H9 (cell line): Measurements from ENCODE around the gene RXFP2. TPM values are rescaled to one million over a fixed set of nuclear protein-coding genes. Genes with fewer than 3 reads are reported as not detected.

Experiments used
- DNase-seq: peaks from one replicate; pipeline ENCODE4 v3.0.0-alpha.2; 2017
- H2AFZ ChIP-seq: one replicate; pipeline ENCODE4 v1.6.1; 2013; ENCODE audit warnings: mild to moderate bottlenecking, low read length, control low read depth, moderate library complexity
- H2AK5ac ChIP-seq: 2 replicates; pipeline ENCODE4 v1.6.1; 2013; ENCODE audit warnings: low read length, control low read depth, mixed read lengths; ENCODE audit not compliant: insufficient read length
- H2BK120ac ChIP-seq: one replicate; pipeline ENCODE4 v1.6.1; 2013; ENCODE audit warnings: low read depth, mild to moderate bottlenecking, low read length, control low read depth, inconsistent platforms; ENCODE audit not compliant: poor library complexity, severe bottlenecking
- H2BK12ac ChIP-seq: 2 replicates; pipeline ENCODE4 v1.6.1; 2013; ENCODE audit warnings: low read length, control low read depth, mixed read lengths, low read depth; ENCODE audit not compliant: insufficient read length
- H2BK15ac ChIP-seq: 2 replicates; pipeline ENCODE4 v1.6.1; 2013; ENCODE audit warnings: low read depth, low read length, control low read depth
- H2BK20ac ChIP-seq: one replicate; pipeline ENCODE4 v1.6.1; 2013; ENCODE audit warnings: low read depth, mild to moderate bottlenecking, low read length, control low read depth, inconsistent platforms; ENCODE audit not compliant: poor library complexity, severe bottlenecking
- H2BK5ac ChIP-seq: 2 replicates; pipeline ENCODE4 v1.6.1; 2013; ENCODE audit warnings: low read length, control low read depth, mixed read lengths; ENCODE audit not compliant: insufficient read length
- H3K14ac ChIP-seq: 2 replicates; pipeline ENCODE4 v1.6.1; 2013; ENCODE audit warnings: low read length, control low read depth; ENCODE audit not compliant: insufficient read depth
- H3K18ac ChIP-seq: 2 replicates; pipeline ENCODE4 v1.6.1; 2013; ENCODE audit warnings: low read depth, mild to moderate bottlenecking, mixed read lengths, low read length, control low read depth; ENCODE audit not compliant: insufficient read length
- H3K23ac ChIP-seq: 2 replicates; pipeline ENCODE4 v1.6.1; 2013; ENCODE audit warnings: low read length, control low read depth, mixed read lengths, low read depth; ENCODE audit not compliant: insufficient read length
- H3K23me2 ChIP-seq: 2 replicates; pipeline ENCODE4 v1.6.1; 2013; ENCODE audit warnings: low read depth, mild to moderate bottlenecking, mixed read lengths, low read length, control low read depth; ENCODE audit not compliant: insufficient read length, poor library complexity, severe bottlenecking
- H3K27ac ChIP-seq: 2 replicates; pipeline ENCODE4 v1.5.1; 2013; ENCODE audit warnings: low read length, control low read depth, mixed read lengths, low read depth; ENCODE audit not compliant: insufficient read length
- H3K27me3 ChIP-seq: 2 replicates; pipeline ENCODE4 v1.6.1; 2013; ENCODE audit warnings: low read length, control low read depth, inconsistent platforms; ENCODE audit not compliant: insufficient read depth
- H3K4ac ChIP-seq: 2 replicates; pipeline ENCODE4 v1.6.1; 2013; ENCODE audit warnings: low read depth, mild to moderate bottlenecking, control low read depth, inconsistent platforms, low read length, moderate library complexity
- H3K4me1 ChIP-seq: 2 replicates; pipeline ENCODE4 v1.6.1; 2013; ENCODE audit warnings: low read length, control low read depth, inconsistent platforms; ENCODE audit not compliant: insufficient read depth
- H3K4me2 ChIP-seq: 2 replicates; pipeline ENCODE4 v1.6.1; 2013; ENCODE audit warnings: low read length, control low read depth, mixed read lengths; ENCODE audit not compliant: insufficient read length, insufficient read depth
- H3K56ac ChIP-seq: 2 replicates; pipeline ENCODE4 v1.6.1; 2013; ENCODE audit warnings: low read depth, mild to moderate bottlenecking, mixed read lengths, low read length, control low read depth; ENCODE audit not compliant: insufficient read length
- H3K79me1 ChIP-seq: 2 replicates; pipeline ENCODE4 v1.6.1; 2013; ENCODE audit warnings: low read depth, mild to moderate bottlenecking, moderate library complexity, low read length, control low read depth, inconsistent platforms; ENCODE audit not compliant: insufficient read depth, poor library complexity, severe bottlenecking
- H3K79me2 ChIP-seq: 2 replicates; pipeline ENCODE4 v1.6.1; 2013; ENCODE audit warnings: low read length, control low read depth, inconsistent platforms; ENCODE audit not compliant: insufficient read depth
- H3K9ac ChIP-seq: 2 replicates; pipeline ENCODE4 v1.6.1; 2013; ENCODE audit warnings: low read length, control low read depth, mixed read lengths; ENCODE audit not compliant: insufficient read length; ENCODE audit errors: extremely low read depth
- H3K9me3 ChIP-seq: one replicate; pipeline ENCODE4 v1.6.1; 2013; ENCODE audit warnings: low read depth, low read length, inconsistent platforms; ENCODE audit not compliant: control insufficient read depth
- H3T11ph ChIP-seq: one replicate; pipeline ENCODE4 v1.6.1; 2013; ENCODE audit warnings: mild to moderate bottlenecking, low read length, control low read depth, inconsistent platforms
- H4K20me1 ChIP-seq: one replicate; pipeline ENCODE4 v1.6.1; 2013; ENCODE audit not compliant: control insufficient read depth, insufficient read length, insufficient read depth
- H4K5ac ChIP-seq: 2 replicates; pipeline ENCODE4 v1.6.1; 2013; ENCODE audit warnings: low read depth, mild to moderate bottlenecking, mixed read lengths, low read length, control low read depth; ENCODE audit not compliant: insufficient read length
- H4K8ac ChIP-seq: replicated peaks from 2 replicates; pipeline ENCODE4 v1.6.1; 2013; ENCODE audit warnings: low read length, control low read depth, mixed read lengths, low read depth; ENCODE audit not compliant: insufficient read length
- H4K91ac ChIP-seq: 2 replicates; pipeline ENCODE4 v1.6.1; 2013; ENCODE audit warnings: low read depth, mild to moderate bottlenecking, moderate library complexity, mixed read lengths, low read length, control low read depth; ENCODE audit not compliant: insufficient read length
- H3K27ac Mint-ChIP-seq, 3 experiments: 2 replicates in 2 of 3; 3 replicates in 1 of 3; pipeline ENCODE4 v1.8.0; 2020 to 2021; ENCODE audit warnings: mixed read lengths in 3 of 3, mild to moderate bottlenecking in 1 of 3, moderate library complexity in 1 of 3
- H3K27me3 Mint-ChIP-seq: 2 replicates; pipeline ENCODE4 v1.8.0; 2021; ENCODE audit warnings: low read depth, mild to moderate bottlenecking, moderate library complexity, mixed read lengths
- H3K36me3 Mint-ChIP-seq, 3 experiments: 2 replicates in 2 of 3; 3 replicates in 1 of 3; pipeline ENCODE4 v1.8.0; 2020 to 2021; ENCODE audit warnings: low read depth in 3 of 3, mixed read lengths in 3 of 3; ENCODE audit not compliant: insufficient read depth in 1 of 3
- H3K4me1 Mint-ChIP-seq, 2 experiments: 2 replicates each; pipeline ENCODE4 v1.8.0; 2020; ENCODE audit warnings: mixed read lengths in 2 of 2
- H3K4me3 Mint-ChIP-seq, 2 experiments: 2 replicates in 1 of 2; 3 replicates in 1 of 2; pipeline ENCODE4 v1.8.0; 2020 to 2021; ENCODE audit warnings: mild to moderate bottlenecking in 2 of 2, mixed read lengths in 2 of 2, moderate library complexity in 1 of 2
- H3K9me3 Mint-ChIP-seq, 2 experiments: 2 replicates in 1 of 2; 3 replicates in 1 of 2; pipeline ENCODE4 v1.8.0; 2020; ENCODE audit warnings: mild to moderate bottlenecking in 2 of 2, mixed read lengths in 2 of 2, moderate library complexity in 1 of 2
- WGBS: extraction: QIAGEN DNeasy Blood & Tissue Kit; methylation state at CpG from one replicate; pipeline ENCODE4 v1.1.7; 2013; ENCODE audit warnings: missing lambda C conversion rate, low lambda C conversion rate, mixed read lengths; ENCODE audit not compliant: insufficient read length; ENCODE audit errors: extremely low coverage; 5-methylcytosine and 5-hydroxymethylcytosine counted together
- total RNA-seq: library from RNA; stranded (reverse); gene quantifications from 2 replicates; pipeline ENCODE4 v1.2.1, GENCODE V29; 2021
- TF ChIP-seq, protein P1 (sequence below): fragments of 200-600 bp; sonication (generic); conservative IDR thresholded peaks from 3 replicates; pipeline ENCODE4 v1.8.0; 2021; ENCODE audit warnings: antibody characterized with exemption, mild to moderate bottlenecking

Gene RXFP2
- total RNA-seq, 1 experiment from 2014 or later, result not detected

DNA sequence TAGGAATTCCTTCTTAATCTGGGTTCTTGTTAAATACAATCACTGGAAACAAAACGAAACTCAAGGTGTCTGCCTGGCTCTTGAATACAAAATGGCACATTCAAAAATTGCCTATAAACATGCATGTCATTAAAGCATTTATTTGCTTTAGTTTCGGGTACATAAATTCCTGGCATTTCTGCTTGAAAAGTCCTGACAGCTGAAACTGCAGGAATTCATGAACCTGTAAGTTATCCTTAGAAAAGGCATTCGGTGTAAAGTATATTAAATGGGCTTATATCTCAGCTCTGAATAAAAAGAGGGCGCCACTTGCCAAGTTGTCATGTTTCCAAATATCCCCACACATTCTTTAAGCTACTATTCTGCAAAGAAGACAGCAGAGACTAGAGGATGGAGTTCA is 32.9 kb downstream of the RXFP2 start:
- no peak overlapping the region for H3K23ac ChIP-seq
- H3K9ac ChIP-seq, result no peak overlapping the region
- H3K79me1 ChIP-seq, result no peaks in the 10 kb centered on the region
- no peak overlapping the region for H3K27ac ChIP-seq
- no peaks in the 10 kb centered on the region for H3K27me3 ChIP-seq
- H3K36me3 Mint-ChIP-seq, result no peaks in the 10 kb centered on the region
- H3K27me3 Mint-ChIP-seq, result no peaks in the 10 kb centered on the region
- H2BK12ac ChIP-seq, result no peak overlapping the region
- H4K8ac ChIP-seq, result no peak overlapping the region
- no peak overlapping the region for H2BK15ac ChIP-seq
- TF ChIP-seq, protein P1, sequence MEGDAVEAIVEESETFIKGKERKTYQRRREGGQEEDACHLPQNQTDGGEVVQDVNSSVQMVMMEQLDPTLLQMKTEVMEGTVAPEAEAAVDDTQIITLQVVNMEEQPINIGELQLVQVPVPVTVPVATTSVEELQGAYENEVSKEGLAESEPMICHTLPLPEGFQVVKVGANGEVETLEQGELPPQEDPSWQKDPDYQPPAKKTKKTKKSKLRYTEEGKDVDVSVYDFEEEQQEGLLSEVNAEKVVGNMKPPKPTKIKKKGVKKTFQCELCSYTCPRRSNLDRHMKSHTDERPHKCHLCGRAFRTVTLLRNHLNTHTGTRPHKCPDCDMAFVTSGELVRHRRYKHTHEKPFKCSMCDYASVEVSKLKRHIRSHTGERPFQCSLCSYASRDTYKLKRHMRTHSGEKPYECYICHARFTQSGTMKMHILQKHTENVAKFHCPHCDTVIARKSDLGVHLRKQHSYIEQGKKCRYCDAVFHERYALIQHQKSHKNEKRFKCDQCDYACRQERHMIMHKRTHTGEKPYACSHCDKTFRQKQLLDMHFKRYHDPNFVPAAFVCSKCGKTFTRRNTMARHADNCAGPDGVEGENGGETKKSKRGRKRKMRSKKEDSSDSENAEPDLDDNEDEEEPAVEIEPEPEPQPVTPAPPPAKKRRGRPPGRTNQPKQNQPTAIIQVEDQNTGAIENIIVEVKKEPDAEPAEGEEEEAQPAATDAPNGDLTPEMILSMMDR, result no peak
- H2BK20ac ChIP-seq, result no peak overlapping the region
- no peak overlapping the region for H2BK120ac ChIP-seq
- no peak overlapping the region for H2AK5ac ChIP-seq
- no peak overlapping the region for H3K14ac ChIP-seq
- no CpG with 5 or more reads among the region's 4 CpGs for WGBS
- no peak overlapping the region for H3K27ac Mint-ChIP-seq
- H3K4ac ChIP-seq, result no peak overlapping the region
- H3K23me2 ChIP-seq, result no peaks in the 10 kb centered on the region
- H4K5ac ChIP-seq, result no peak overlapping the region
- DNase-seq, result no peak
- no peak overlapping the region for H2AFZ ChIP-seq
- H3K56ac ChIP-seq, result no peak overlapping the region
- no peaks in the 10 kb centered on the region for H4K20me1 ChIP-seq
- H3K18ac ChIP-seq, result no peak overlapping the region
- no peak overlapping the region for H3K4me2 ChIP-seq
- H3T11ph ChIP-seq, result no peak overlapping the region
- H2BK5ac ChIP-seq, result no peak overlapping the region
- H3K4me1 ChIP-seq, result no peaks in the 10 kb centered on the region
- H3K79me2 ChIP-seq, result no peaks in the 10 kb centered on the region
- no peak overlapping the region for H4K91ac ChIP-seq
- H3K4me3 Mint-ChIP-seq, result no peak overlapping the region
- H3K9me3 Mint-ChIP-seq, result no peaks in the 10 kb centered on the region
- no peaks in the 10 kb centered on the region for H3K4me1 Mint-ChIP-seq
- no peaks in the 10 kb centered on the region for H3K9me3 ChIP-seq
